SK-N-SH (cell line): ENCODE data around the gene ZNF283. TPM values are rescaled to one million over a fixed set of nuclear protein-coding genes. Genes with fewer than 3 reads are reported as not detected.

Source experiments
- CTCF ChIA-PET: fragments of 300-600, 350-600 bp; formaldehyde crosslinking; extraction: SDS; loops from one replicate; lab custom pipeline; 2021; lab: Yijun Ruan, JAX
- POLR2A ChIA-PET: fragments of 350-600 bp; sonication (Branson Sonifier 250); formaldehyde crosslinking; extraction: SDS; loops from one replicate; lab custom pipeline; 2020; ENCODE audit warnings: antibody characterized with exemption, inconsistent platforms; lab: Yijun Ruan, JAX
- DNase-seq: peaks from one replicate; pipeline ENCODE4 v3.0.0; 2012
- H2AFZ ChIP-seq: fragments of 200-600 bp; sonication (generic); 2 replicates; pipeline ENCODE4 v1.8.1; 2016; ENCODE audit warnings: antibody characterized with exemption, mild to moderate bottlenecking, low read depth
- H3F3A ChIP-seq: fragments of 200-600 bp; sonication (generic); replicated peaks from 2 replicates; pipeline ENCODE3; 2016; ENCODE audit warnings: antibody characterized with exemption, mild to moderate bottlenecking; ENCODE audit not compliant: insufficient read depth
- H3K27ac ChIP-seq, 2 experiments: fragments of 200-500 bp in 1 of 2; fragments of 200-600 bp in 1 of 2; sonication (Bioruptor generic) in 1 of 2; sonication (generic), shearing (Covaris generic) in 1 of 2; 2 replicates each; pipeline versions ENCODE4 v1.5.1 to v1.6.1; 2014 to 2016; ENCODE audit warnings: low read depth in 2 of 2, inconsistent platforms in 1 of 2, low read length in 1 of 2, mild to moderate bottlenecking in 1 of 2, mixed read lengths in 1 of 2
- H3K27me3 ChIP-seq: fragments of 200-600 bp; sonication (generic), shearing (Covaris generic); 2 replicates; pipeline ENCODE4 v1.6.1; 2016; ENCODE audit warnings: mixed run types; ENCODE audit not compliant: insufficient read depth
- H3K36me3 ChIP-seq, 2 experiments: fragments of 200-500 bp in 1 of 2; fragments of 200-600 bp in 1 of 2; sonication (Bioruptor generic) in 1 of 2; sonication (generic) in 1 of 2; replicated peaks in 1 of 2; 2 replicates each; pipeline versions ENCODE3 to v1.5.1; 2014 to 2016; ENCODE audit warnings: low read length in 1 of 2, mild to moderate bottlenecking in 1 of 2; ENCODE audit not compliant: insufficient read depth in 2 of 2, control insufficient read depth in 1 of 2
- H3K4me1 ChIP-seq, 2 experiments: fragments of 200-500 bp in 1 of 2; fragments of 200-600 bp in 1 of 2; sonication (Bioruptor generic) in 1 of 2; sonication (generic), shearing (Covaris generic) in 1 of 2; 2 replicates each; pipeline versions ENCODE4 v1.5.1 to v1.6.1; 2014 to 2016; ENCODE audit warnings: low read depth in 1 of 2, low read length in 1 of 2, mixed run types in 1 of 2; ENCODE audit not compliant: insufficient read depth in 2 of 2, control insufficient read depth in 1 of 2
- H3K4me2 ChIP-seq: fragments of 200-600 bp; sonication (generic), shearing (Covaris generic); 2 replicates; pipeline ENCODE4 v1.6.1; 2017; ENCODE audit warnings: mixed run types
- H3K4me3 ChIP-seq, 2 experiments: fragments of 200-500 bp in 1 of 2; fragments of 200-600 bp in 1 of 2; sonication (Bioruptor generic) in 1 of 2; sonication (generic), shearing (Covaris generic) in 1 of 2; 2 replicates each; pipeline versions ENCODE4 v1.5.1 to v1.8.1; 2014 to 2016; ENCODE audit warnings: low read depth in 2 of 2, inconsistent platforms in 1 of 2, low read length in 1 of 2, mild to moderate bottlenecking in 1 of 2, mixed read lengths in 1 of 2, moderate library complexity in 1 of 2
- H3K79me2 ChIP-seq: fragments of 200-600 bp; sonication (generic); 2 replicates; pipeline ENCODE4 v1.8.1; 2017; ENCODE audit warnings: mild to moderate bottlenecking; ENCODE audit not compliant: insufficient read depth
- H3K9ac ChIP-seq: fragments of 200-600 bp; sonication (generic); 2 replicates; pipeline ENCODE4 v1.6.1; 2017; ENCODE audit warnings: mixed run types
- H3K9me2 ChIP-seq: fragments of 200-600 bp; sonication (generic); 2 replicates; pipeline ENCODE4 v1.6.1; 2017; ENCODE audit warnings: mixed run types
- H3K9me3 ChIP-seq: fragments of 200-600 bp; sonication (generic); 2 replicates; pipeline ENCODE4 v1.6.1; 2017; ENCODE audit warnings: mixed run types, mild to moderate bottlenecking, moderate library complexity
- H4K20me1 ChIP-seq: fragments of 200-600 bp; sonication (generic); 2 replicates; pipeline ENCODE4 v1.6.1; 2017; ENCODE audit warnings: mild to moderate bottlenecking, mixed run types; ENCODE audit not compliant: insufficient read depth
- CTCF ChIP-seq: fragments of 200-600 bp; sonication (generic); IDR thresholded peaks from 2 replicates; pipeline ENCODE4 v1.6.1; 2017; ENCODE audit warnings: antibody characterized with exemption, mild to moderate bottlenecking, moderate library complexity
- EZH2phosphoT487 ChIP-seq: fragments of 200-600 bp; sonication (generic); IDR thresholded peaks from 2 replicates; pipeline ENCODE4 v1.6.1; 2017; ENCODE audit warnings: low read depth, mixed run types, mild to moderate bottlenecking, antibody characterized with exemption, moderate library complexity, borderline replicate concordance
- JUND ChIP-seq: IDR thresholded peaks from 2 replicates; pipeline ENCODE4 v1.4.0; 2012
- MEF2A ChIP-seq: IDR thresholded peaks from 2 replicates; pipeline ENCODE4 v1.4.0; 2012; ENCODE audit warnings: low read depth, borderline replicate concordance
- MXI1 ChIP-seq: IDR thresholded peaks from 2 replicates; pipeline ENCODE4 v1.6.1; 2012; ENCODE audit warnings: mild to moderate bottlenecking, low read depth, low read length, improper control_type of control experiment
- PBX3 ChIP-seq: IDR thresholded peaks from 2 replicates; pipeline ENCODE4; 2012
- RAD21 ChIP-seq: IDR thresholded peaks from 2 replicates; pipeline ENCODE4 v1.6.1; 2012; ENCODE audit warnings: mild to moderate bottlenecking, low read length
- RCOR1 ChIP-seq: fragments of 150-350 bp; IDR thresholded peaks from 2 replicates; pipeline ENCODE4 v1.6.1; 2017; ENCODE audit warnings: antibody characterized with exemption, low read length
- REST ChIP-seq: IDR thresholded peaks from 2 replicates; pipeline ENCODE4 v1.6.1; 2012; ENCODE audit warnings: mild to moderate bottlenecking, low read depth, low read length, moderate library complexity
- SMC3 ChIP-seq: IDR thresholded peaks from 2 replicates; pipeline ENCODE4 v1.6.1; 2012; ENCODE audit warnings: low read depth, low read length, improper control_type of control experiment
- TEAD4 ChIP-seq: IDR thresholded peaks from 2 replicates; pipeline ENCODE4 v1.4.0; 2012; ENCODE audit warnings: mild to moderate bottlenecking, borderline replicate concordance; ENCODE audit not compliant: insufficient read depth
- USF1 ChIP-seq: IDR thresholded peaks from 2 replicates; pipeline ENCODE4 v1.4.0; 2012; ENCODE audit warnings: low read depth, borderline replicate concordance
- WGBS: methylation state at CpG from one replicate; pipeline ENCODE4 v1.1.6; 2017; ENCODE audit warnings: low lambda C conversion rate; 5-methylcytosine and 5-hydroxymethylcytosine counted together
- polyA plus RNA-seq, 3 experiments: library from polyadenylated mRNA; depleted of rRNA; stranded (reverse); fragments of >200 nt; gene quantifications; 2 replicates each; pipeline ENCODE4 v1.2.3, GENCODE V29; 2012
- TF ChIP-seq, protein P1 (sequence below): fragments of 150-350 bp; IDR thresholded peaks from 2 replicates; pipeline ENCODE4 v1.6.1; 2016; ENCODE audit warnings: mild to moderate bottlenecking, low read depth, low read length

ZNF283 gene
- polyA plus RNA-seq, 1 of the 3 experiments (the other 2 are of a cell fraction): 1.6 TPM

DNA sequence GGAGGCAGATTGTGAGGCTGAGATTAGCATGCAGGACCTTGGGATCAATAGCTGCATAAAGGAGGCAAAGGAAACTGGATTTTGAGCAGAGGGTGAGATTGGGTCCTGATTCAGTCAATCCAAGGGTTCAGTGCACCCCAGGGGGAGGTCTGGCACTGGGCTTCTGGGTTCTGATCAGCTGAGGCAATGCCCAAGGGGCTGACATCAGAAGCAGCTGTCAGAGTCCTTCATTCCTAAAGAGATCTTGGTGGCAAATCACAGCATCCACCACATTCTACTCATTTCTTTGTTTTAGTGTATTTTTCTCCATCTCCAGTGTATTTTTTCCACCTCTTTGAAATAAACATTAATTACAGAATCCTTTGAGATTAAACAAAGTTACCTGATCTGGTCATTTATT, 19.5 kb upstream of the ZNF283 start:
- Histone ChIP-seq H3K79me2 (no peaks in the 10 kb centered on the region), H3K27me3 (peaks cover 8% of the 10 kb centered on the region; the same call in 1 of the 2 replicates), H3K9ac (no peak overlapping the region), H3K4me3 (no peak overlapping the region), H3K9me3 (no peaks in the 10 kb centered on the region), H3K4me1 (no peaks in the 10 kb centered on the region), H3K36me3 (no peaks in the 10 kb centered on the region), H4K20me1 (no peaks in the 10 kb centered on the region), H3K9me2 (no peaks in the 10 kb centered on the region), H3K4me2 (no peak overlapping the region), H3F3A (no peaks in the 10 kb centered on the region), H2AFZ (no peak overlapping the region), H3K27ac (no peak overlapping the region)
- no peak for DNase-seq
- ChIA-PET CTCF (no interaction called here), POLR2A (interaction anchor here (0.6 kb wide), 1 partner anchor 404 kb away, joined by 3 read pairs; the partner anchor contains the start of gene ZNF227)
- TF ChIP-seq MEF2A: no peak
- no peak for TF ChIP-seq PBX3
- TF ChIP-seq EZH2phosphoT487: no peak
- TF ChIP-seq MXI1: no peak
- no peak for TF ChIP-seq RAD21
- TF ChIP-seq, protein P1, sequence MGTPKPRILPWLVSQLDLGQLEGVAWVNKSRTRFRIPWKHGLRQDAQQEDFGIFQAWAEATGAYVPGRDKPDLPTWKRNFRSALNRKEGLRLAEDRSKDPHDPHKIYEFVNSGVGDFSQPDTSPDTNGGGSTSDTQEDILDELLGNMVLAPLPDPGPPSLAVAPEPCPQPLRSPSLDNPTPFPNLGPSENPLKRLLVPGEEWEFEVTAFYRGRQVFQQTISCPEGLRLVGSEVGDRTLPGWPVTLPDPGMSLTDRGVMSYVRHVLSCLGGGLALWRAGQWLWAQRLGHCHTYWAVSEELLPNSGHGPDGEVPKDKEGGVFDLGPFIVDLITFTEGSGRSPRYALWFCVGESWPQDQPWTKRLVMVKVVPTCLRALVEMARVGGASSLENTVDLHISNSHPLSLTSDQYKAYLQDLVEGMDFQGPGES: no peak
- TF ChIP-seq TEAD4: no peak
- no peak for TF ChIP-seq JUND
- TF ChIP-seq USF1: no peak
- TF ChIP-seq RCOR1: no peak

DNA sequence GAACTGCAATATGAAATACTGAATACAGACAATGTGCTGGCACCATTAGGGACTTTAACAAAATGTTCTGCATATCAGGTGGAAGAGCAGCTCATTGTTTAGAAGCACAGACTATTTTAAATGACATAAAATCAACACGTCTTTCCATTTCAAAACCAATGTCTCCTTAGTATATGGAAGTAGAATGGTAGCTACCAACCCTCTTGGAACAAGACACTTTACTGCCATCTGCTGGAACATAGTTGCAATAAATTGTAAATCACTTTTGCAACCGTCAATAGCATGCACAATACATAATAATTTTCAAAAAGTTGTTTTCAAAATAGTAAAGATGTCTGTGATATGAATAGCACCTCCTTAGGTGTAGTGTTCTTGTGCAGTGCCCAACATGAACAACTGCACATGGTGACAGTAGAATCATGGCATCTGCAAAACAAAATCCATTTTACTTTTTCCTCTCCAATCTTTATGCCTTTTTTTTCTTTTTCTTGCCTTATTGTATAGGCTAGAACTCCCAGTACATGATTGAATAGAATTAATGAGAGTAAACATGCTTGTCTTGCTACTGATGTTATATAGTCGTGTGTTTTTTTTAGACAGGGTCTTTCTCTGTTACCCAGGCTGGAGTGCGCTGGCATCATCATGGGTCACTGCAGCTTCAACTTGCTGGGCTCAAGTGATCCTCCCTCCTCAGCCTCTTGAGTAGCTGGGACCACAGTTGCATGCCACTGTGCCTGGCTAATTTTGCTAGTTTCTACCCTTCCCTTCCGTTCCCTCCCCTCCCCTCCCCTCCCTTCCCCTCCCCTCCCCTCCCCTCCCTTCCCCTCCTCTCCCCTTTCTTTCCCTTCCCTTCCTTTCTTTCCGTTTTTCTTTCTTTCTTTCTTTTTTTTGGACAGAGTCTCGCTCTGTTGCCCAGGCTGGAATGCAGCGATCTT, 17.1 kb upstream of the ZNF283 start:
- no peak overlapping the region for H3K27ac ChIP-seq
- no peak overlapping the region for H3K4me2 ChIP-seq
- H3K9me3 ChIP-seq: no peaks in the 10 kb centered on the region
- H3K79me2 ChIP-seq: no peaks in the 10 kb centered on the region
- peak; percentile 55 for DNase-seq
- ChIA-PET POLR2A (no interaction called here), CTCF (interaction anchor here (0.6 to 2.4 kb wide), 32 partner anchors 8 to 235 kb away, joined by 3 to 21 read pairs (median 4); partner anchors contain the start of genes ZNF283 and ZNF576)
- no peak overlapping the region for H3K4me3 ChIP-seq
- no peaks in the 10 kb centered on the region for H3F3A ChIP-seq
- 5% methylated on average over 8 of the region's 8 CpGs for WGBS
- peaks cover 12% of the 10 kb centered on the region; the same call in 1 of the 2 replicates for H3K27me3 ChIP-seq
- peak; percentile 36; the same call in 1 of the 2 replicates for TF ChIP-seq SMC3
- TF ChIP-seq REST: no peak
- TF ChIP-seq RAD21: peak; percentile 71
- TF ChIP-seq CTCF: peak; percentile 67
- H3K9me2 ChIP-seq: no peaks in the 10 kb centered on the region
- H3K36me3 ChIP-seq: no peaks in the 10 kb centered on the region
- no peaks in the 10 kb centered on the region for H3K4me1 ChIP-seq
- no peak overlapping the region for H3K9ac ChIP-seq
- no peak overlapping the region for H2AFZ ChIP-seq
- H4K20me1 ChIP-seq: no peaks in the 10 kb centered on the region
